ENCODE data around the gene CNTN2.

The CNTN2 gene

DNA sequence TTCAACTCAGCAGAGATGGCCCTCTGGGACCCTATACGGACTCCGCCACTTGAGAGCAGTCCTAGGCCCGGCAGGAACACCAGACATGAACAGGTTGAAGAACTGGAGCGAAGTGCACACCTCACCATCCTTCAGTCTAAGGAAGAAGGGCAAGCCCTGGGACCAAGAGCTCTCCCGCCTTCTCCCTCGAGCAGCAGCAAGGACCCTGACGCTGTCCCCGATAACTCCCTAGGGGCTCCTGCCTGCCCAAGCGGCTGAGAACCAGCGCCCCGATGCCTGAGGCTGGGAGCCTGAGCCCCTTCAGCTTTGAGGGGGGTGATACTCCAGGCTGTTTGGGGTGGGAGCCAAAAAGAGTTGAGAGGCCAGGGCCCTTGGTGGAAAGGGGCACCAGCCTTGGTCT is 31.1 kb downstream of the CNTN2 start:
- DNase-seq (ENCODE audit: low read depth, low spot score), result no peak

GRCh38 chr1:205074513-205074912 is 31.5 kb downstream of the CNTN2 start:
- DNase-seq (ENCODE audit: low read depth, low spot score), result no peak

GRCh38 chr1:205075642-205076155 is 32.7 kb downstream of the CNTN2 start:
- DNase-seq (ENCODE audit: low read depth, low spot score), result no peak

- DNase-seq (ENCODE audit: low read depth, low spot score), result no peak
These were observed 33.3 kb downstream of the CNTN2 start for GRCh38 chr1:205076245-205076761.

DNA sequence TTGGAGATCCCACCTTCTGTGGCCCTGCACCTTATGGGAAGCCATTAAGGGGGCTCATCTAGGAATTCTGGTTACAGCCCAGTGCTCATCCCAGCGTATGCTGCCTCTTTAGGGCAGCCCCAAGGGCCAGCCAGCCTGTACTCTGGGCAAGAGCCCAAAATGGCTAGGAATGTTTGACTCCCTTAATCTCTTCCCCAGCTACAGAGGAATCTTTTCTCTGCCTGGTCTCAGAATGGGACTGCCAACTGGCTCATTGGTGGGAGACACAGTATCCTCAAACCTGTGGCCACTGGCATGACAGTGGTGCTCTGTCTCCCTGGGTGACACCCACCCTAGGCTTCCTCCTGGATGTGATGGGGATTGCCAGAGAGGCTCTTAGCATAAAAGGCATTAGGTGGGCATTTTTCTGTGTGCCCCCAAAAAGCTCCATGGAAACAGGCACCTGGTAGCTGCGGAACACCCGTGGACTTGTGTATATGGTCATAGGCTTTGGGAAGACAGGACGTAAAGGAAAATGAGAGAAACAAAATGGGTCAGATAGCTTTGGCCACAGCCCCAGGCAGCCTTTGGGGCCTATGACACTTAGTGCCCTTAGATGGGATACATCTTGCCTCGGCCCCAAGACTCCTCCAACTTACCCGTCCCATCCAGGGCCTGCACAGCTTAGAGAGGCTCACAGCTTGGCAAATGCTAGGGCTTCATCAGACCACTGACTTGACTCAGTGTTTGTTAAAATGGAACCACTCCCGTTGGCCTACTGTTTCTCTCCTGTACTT is 34.3 kb downstream of the CNTN2 start:
- no peak for DNase-seq (ENCODE audit: low read depth, low spot score)

GRCh38 chr1:205077934-205078311 is 34.9 kb downstream of the CNTN2 start:
- DNase-seq (ENCODE audit: low read depth, low spot score), result no peak

DNA sequence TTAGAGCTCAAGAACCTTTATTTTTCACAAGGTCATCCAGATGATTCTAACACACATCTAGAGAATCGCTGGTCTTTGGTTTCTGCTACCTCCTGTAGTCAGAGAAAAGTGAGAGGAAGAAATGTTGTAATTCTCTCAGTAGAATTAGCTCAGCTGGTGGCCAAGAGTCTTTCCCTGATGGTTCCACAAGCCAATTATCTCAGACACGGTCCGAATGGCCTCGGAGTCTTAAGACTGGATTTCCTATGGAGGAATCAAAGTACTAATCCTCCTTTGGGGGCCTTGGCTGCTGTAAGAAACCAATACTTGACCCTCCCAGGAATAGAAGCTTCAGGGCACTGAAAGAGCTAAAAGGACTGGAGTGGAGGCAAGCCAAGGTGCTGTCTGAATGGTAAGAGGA is 39.4 kb downstream of the CNTN2 start:
- no peak for DNase-seq (ENCODE audit: low read depth, low spot score)

DNA sequence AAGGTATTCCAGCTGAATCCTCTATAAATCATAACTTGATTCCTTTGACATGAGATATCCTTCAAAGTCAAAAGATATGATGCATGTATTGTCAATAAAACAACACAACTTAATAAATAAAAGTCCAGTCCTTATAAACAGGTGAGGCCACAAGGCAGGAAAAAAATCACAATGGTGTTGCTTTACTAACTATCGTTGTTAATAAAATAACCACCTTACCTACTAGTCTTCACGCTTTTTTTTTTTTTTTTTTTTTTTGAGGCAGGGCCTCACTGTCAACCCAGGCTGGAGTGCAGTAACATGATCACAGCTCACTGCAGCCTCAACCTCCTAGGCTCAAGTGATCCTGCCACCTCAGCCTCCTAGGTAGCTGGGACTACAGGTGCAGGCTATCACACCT is 41.3 kb downstream of the CNTN2 start, which contains the start of gene TMEM81:
TMEM81 (minus strand) TSS at position 101 of the 400 bp plus-strand sequence. CDS start 140 bp downstream, outside the sequence.
- no peak for DNase-seq (ENCODE audit: low read depth, low spot score)

DNA sequence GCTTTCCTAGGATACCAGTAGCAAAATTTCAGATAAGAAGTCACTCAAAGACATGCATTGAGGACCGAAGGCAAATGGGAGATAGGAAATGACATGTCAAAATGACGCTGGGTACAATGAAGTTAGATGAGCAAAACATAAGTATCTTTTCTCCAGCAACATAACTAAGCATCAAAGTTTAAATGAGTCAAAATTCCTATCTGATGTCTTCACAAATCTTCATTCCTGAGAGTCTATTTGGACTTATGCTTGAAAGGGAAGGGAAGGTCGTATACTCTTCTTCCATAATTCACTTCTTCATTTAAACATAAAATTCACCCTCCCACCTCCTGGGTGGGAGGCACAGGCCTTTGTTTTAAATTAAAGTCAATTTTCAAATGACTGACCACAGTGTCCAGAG is 45.3 kb downstream of the CNTN2 start:
- no peak for DNase-seq (ENCODE audit: low read depth, low spot score)

DNA sequence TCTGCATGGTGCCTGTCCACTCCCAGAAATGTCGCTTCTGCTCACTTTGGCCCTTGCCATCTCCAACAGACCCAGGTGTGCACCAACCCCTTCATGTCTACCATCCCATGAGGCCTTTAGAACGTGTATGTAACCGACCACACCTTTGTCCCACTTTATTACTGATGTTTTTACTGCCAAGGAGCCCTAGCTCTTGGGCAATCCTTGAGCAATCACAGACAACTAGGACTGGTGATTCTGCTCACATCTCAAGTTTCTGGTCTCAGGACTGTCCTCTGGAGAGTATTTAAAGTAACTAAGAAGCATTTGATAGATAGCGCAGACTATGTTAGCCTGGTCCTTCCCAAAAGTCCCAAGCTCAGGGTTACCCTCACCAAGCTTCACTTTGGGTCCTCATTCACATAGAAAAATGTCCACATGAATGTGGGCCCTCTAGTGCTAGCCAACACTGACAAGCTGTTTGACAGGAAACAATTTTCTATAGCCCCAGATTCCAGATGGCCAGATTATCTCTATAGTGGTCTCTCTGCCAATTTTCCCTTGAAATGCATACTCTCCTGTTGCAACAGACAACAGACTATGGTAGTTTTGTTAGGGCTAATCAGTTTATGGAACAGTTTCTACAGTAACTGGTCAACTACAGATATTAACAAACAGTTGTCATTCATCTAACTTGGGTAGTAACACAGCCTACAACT is 48.2 kb downstream of the CNTN2 start:
- no peak for DNase-seq (ENCODE audit: low read depth, low spot score)

DNA sequence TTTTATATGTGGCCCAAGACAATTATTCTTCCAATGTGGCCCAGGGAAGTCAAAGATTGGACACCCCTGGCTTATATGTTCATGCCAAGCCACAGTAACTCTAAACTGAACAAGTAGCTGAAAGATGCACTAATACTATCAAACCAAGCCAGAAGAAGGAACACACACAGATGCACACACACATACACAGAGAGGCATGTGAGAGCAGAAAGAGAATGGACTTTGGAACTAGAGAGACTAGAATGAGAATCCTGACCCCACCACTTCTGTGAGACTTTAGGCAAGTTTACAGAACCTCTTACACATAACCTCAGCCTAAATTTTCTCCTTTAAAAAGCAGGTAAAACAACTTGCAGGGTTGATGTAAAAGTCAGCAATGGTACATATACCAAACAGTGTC is 52.4 kb downstream of the CNTN2 start:
- no peak for DNase-seq (ENCODE audit: low read depth, low spot score)

DNA sequence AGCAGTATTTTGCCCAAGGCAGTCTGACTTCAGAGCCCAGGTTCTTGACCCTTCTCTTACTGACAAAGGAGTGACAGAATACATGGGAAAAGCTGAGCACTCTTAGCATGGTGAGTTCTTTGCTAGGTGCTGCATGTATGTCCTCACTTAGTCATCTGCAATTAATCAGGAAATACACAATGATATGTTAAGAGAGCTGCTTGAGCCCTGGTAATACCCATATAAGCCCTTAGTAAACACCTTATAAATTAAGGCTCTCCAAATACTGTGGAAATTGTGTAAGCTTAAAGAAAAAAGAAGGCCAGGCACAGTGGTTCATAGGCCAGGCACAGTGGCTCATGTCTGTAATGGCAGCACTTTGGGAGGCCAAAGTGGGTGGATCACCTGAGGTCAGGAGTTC is 55.2 kb downstream of the CNTN2 start:
- no peak for DNase-seq (ENCODE audit: low read depth, low spot score)

- DNase-seq (ENCODE audit: low read depth, low spot score), result no peak
These were observed 59.4 kb downstream of the CNTN2 start for GRCh38 chr1:205102404-205102803.

- DNase-seq (ENCODE audit: low read depth, low spot score), result no peak
These were observed 64.3 kb downstream of the CNTN2 start for GRCh38 chr1:205107327-205107726.

- DNase-seq (ENCODE audit: low read depth, low spot score), result no peak
These were observed 65.5 kb downstream of the CNTN2 start for GRCh38 chr1:205108464-205108863.

- no peak for DNase-seq (ENCODE audit: low read depth, low spot score)
These were observed 66.3 kb downstream of the CNTN2 start for GRCh38 chr1:205109269-205109668.

- DNase-seq (ENCODE audit: low read depth, low spot score), result no peak
These were observed 66.7 kb downstream of the CNTN2 start for GRCh38 chr1:205109711-205110110.

DNA sequence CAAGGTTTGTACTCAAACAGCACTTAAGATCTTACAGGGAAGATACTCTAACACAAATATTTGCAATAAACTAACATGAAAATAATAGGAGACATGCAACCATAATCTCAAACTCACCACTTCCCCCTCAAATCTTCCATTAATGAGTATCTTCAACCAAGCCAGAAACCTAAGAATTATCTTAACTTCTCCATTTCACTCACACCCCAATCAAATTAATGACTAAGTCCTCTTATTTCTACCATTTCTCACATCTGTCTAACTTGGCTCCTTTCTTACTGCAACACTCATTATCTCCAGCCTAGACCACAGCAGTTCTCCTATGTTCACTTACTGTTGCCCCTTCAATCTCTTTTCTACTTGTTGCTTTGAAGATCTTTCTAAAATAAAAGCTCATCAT is 68.3 kb downstream of the CNTN2 start:
- no peak for DNase-seq (ENCODE audit: low read depth, low spot score)

GRCh38 chr1:205118752-205119151 is 75.7 kb downstream of the CNTN2 start:
- no peak for DNase-seq (ENCODE audit: low read depth, low spot score)

GRCh38 chr1:205121660-205122488 is 78.9 kb downstream of the CNTN2 start, which contains the start of gene RBBP5:
RBBP5 (minus strand) TSS chr1:205121978; CDS start chr1:205121873, 105 bp downstream.
- peak; percentile 91 for DNase-seq (ENCODE audit: low read depth, low spot score)

- DNase-seq (ENCODE audit: low read depth, low spot score), result no peak
These were observed 79.5 kb downstream of the CNTN2 start for GRCh38 chr1:205122489-205122882.

GRCh38 chr1:205124726-205125125 is 81.7 kb downstream of the CNTN2 start:
- no peak for DNase-seq (ENCODE audit: low read depth, low spot score)

All from iPS DF 19.7 (cell line).